ENCODE results near the gene USP32.

The USP32 gene

GRCh38 chr17:60134396-60135150 is 257.4 kb downstream of the USP32 start:
- no peak for ATAC-seq
- DNase-seq = no peak

- ATAC-seq (no peak), DNase-seq (no peak)
Observed at GRCh38 chr17:60130466-60130865, 261.5 kb downstream of the USP32 start.

GRCh38 chr17:60129164-60129563 is 262.8 kb downstream of the USP32 start:
- DNase-seq (no peak), ATAC-seq (no peak)
